Liver (tissue), 9 donors: ENCODE results near the gene BEND7. TPM values are rescaled to one million over a fixed set of nuclear protein-coding genes. Genes with fewer than 3 reads are reported as not detected.

Source experiments
- DNase-seq: peaks from one replicate; pipeline ENCODE4 v3.0.0-alpha.2; 2017; ENCODE audit warnings: low spot score
- H3K27ac ChIP-seq, 2 donors: one replicate each; pipeline ENCODE4 v1.7.0; 2013; ENCODE audit warnings: inconsistent platforms in 2 of 2, low read length in 2 of 2, control low read depth in 1 of 2, low read depth in 1 of 2, mild to moderate bottlenecking in 1 of 2
- H3K27me3 ChIP-seq, 4 donors: one replicate each; pipeline versions ENCODE4 v1.6.1 to v1.7.0; 2013; ENCODE audit warnings: low read length in 3 of 4, inconsistent platforms in 1 of 4, mild to moderate bottlenecking in 1 of 4, moderate library complexity in 1 of 4; ENCODE audit not compliant: control insufficient read depth in 4 of 4, insufficient read depth in 4 of 4
- H3K36me3 ChIP-seq, 4 donors: one replicate each; pipeline versions ENCODE4 v1.6.1 to v1.7.0; 2013; ENCODE audit warnings: low read length in 3 of 4, mild to moderate bottlenecking in 3 of 4, low read depth in 1 of 4, moderate library complexity in 1 of 4; ENCODE audit not compliant: control insufficient read depth in 4 of 4, insufficient read depth in 3 of 4
- H3K4me1 ChIP-seq, 4 donors: one replicate each; pipeline versions ENCODE4 v1.6.1 to v1.7.0; 2013; ENCODE audit warnings: low read length in 3 of 4, mild to moderate bottlenecking in 3 of 4, moderate library complexity in 1 of 4; ENCODE audit not compliant: control insufficient read depth in 4 of 4, insufficient read depth in 4 of 4
- H3K4me3 ChIP-seq, 3 donors: one replicate each; pipeline versions ENCODE4 v1.6.1 to v1.7.0; 2013; ENCODE audit warnings: low read length in 3 of 3, control low read depth in 1 of 3, low read depth in 1 of 3, mild to moderate bottlenecking in 1 of 3
- H3K9ac ChIP-seq, 2 donors: one replicate each; pipeline ENCODE4 v1.7.0; 2013; ENCODE audit warnings: low read length in 2 of 2, mild to moderate bottlenecking in 2 of 2, moderate library complexity in 2 of 2, control low read depth in 1 of 2, low read depth in 1 of 2
- H3K9me3 ChIP-seq, 4 donors: one replicate each; pipeline versions ENCODE4 v1.6.1 to v1.7.0; 2013; ENCODE audit warnings: low read length in 3 of 4; ENCODE audit not compliant: control insufficient read depth in 4 of 4
- ATF3 ChIP-seq: IDR thresholded peaks from 2 replicates; pipeline ENCODE4 v1.6.1; 2016; ENCODE audit warnings: antibody characterized with exemption
- JUND ChIP-seq, 2 donors: IDR thresholded peaks; 2 replicates each; pipeline ENCODE4 v1.6.1; 2016; ENCODE audit warnings: antibody characterized with exemption in 2 of 2
- NR2F2 ChIP-seq: IDR thresholded peaks from 2 replicates; pipeline ENCODE4 v1.6.1; 2016; ENCODE audit warnings: antibody characterized with exemption
- RAD21 ChIP-seq, 2 donors: IDR thresholded peaks; 2 replicates each; pipeline ENCODE4 v1.6.1; 2016; ENCODE audit warnings: antibody characterized with exemption in 2 of 2, mild to moderate bottlenecking in 2 of 2
- REST ChIP-seq: IDR thresholded peaks from 2 replicates; pipeline ENCODE4 v1.6.1; 2016; ENCODE audit warnings: antibody characterized with exemption, mild to moderate bottlenecking
- RXRA ChIP-seq, 2 donors: IDR thresholded peaks; 2 replicates each; pipeline ENCODE4 v1.6.1; 2017 to 2018; ENCODE audit warnings: antibody characterized with exemption in 2 of 2, mild to moderate bottlenecking in 1 of 2
- SP1 ChIP-seq: IDR thresholded peaks from 2 replicates; pipeline ENCODE4 v1.6.1; 2018; ENCODE audit warnings: antibody characterized with exemption, mild to moderate bottlenecking
- TAF1 ChIP-seq: conservative IDR thresholded peaks from 2 replicates; pipeline ENCODE4 v1.6.1; 2016; ENCODE audit warnings: antibody characterized with exemption, mild to moderate bottlenecking
- YY1 ChIP-seq: IDR thresholded peaks from 2 replicates; pipeline ENCODE4 v1.6.1; 2016; ENCODE audit warnings: antibody characterized with exemption, mild to moderate bottlenecking
- WGBS: extraction: QIAGEN DNeasy Blood & Tissue Kit; methylation state at CpG from one replicate; pipeline ENCODE4 v1.1.7; 2013; 5-methylcytosine and 5-hydroxymethylcytosine counted together
- polyA plus RNA-seq, 2 donors: library from polyadenylated mRNA; stranded (reverse) in 1 of 2; unstranded in 1 of 2; fragments of 200-250 nt in 1 of 2; fragments of >200 nt in 1 of 2; fragmentation: Nextera tagmentation in 1 of 2; extraction: Ambion mirVana in 1 of 2; gene quantifications; one replicate each; pipeline versions ENCODE4 v1.2.1 to v1.2.3, GENCODE V29; 2013 to 2015
- total RNA-seq, 2 donors: library from RNA; depleted of rRNA; stranded (reverse); fragments of >200 nt; gene quantifications; one replicate each; pipeline ENCODE4 v1.2.3, GENCODE V29; 2014
- TF ChIP-seq, protein P1 (sequence below): IDR thresholded peaks from 2 replicates; pipeline ENCODE4 v1.6.1; 2016; ENCODE audit warnings: antibody characterized with exemption
- TF ChIP-seq, protein P2 (sequence below): fragments of 150-350 bp; IDR thresholded peaks from 2 replicates; pipeline ENCODE4 v1.5.1; 2017; ENCODE audit warnings: improper control_type of control experiment, low read depth, low read length; ENCODE audit not compliant: missing input control
- donor health status: healthy.
- donor health status: healthy.
- donor health status: healthy.
- donor health status: healthy.
- donor health status: healthy.

Gene BEND7
- total and polyA plus RNA-seq, 4 donors = 4.1 to 10.1 (median 5.5) TPM

DNA sequence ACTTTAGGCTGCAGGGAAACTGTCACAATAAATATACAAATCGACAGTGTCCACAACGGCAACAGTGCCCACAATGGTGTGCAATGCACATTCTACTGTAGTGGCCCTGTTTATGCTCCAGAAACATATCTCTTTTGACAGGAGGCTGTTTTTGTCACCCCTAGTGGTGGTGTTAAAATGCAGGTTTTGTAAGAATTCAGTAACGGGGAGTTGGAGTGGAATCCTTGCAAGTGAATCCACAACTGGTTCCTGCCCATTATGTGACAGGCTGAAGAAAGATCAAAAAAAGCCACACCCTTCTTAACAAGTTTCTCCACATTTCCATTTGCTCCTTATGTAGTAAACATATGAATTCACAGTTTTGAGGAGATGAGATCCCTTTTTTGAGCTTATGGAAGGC, 58.5 kb downstream of the BEND7 start:
- no peak for TF ChIP-seq JUND (IDR thresholded peaks at IDR 0.05)
- no peak for TF ChIP-seq YY1
- TF ChIP-seq, protein P1, sequence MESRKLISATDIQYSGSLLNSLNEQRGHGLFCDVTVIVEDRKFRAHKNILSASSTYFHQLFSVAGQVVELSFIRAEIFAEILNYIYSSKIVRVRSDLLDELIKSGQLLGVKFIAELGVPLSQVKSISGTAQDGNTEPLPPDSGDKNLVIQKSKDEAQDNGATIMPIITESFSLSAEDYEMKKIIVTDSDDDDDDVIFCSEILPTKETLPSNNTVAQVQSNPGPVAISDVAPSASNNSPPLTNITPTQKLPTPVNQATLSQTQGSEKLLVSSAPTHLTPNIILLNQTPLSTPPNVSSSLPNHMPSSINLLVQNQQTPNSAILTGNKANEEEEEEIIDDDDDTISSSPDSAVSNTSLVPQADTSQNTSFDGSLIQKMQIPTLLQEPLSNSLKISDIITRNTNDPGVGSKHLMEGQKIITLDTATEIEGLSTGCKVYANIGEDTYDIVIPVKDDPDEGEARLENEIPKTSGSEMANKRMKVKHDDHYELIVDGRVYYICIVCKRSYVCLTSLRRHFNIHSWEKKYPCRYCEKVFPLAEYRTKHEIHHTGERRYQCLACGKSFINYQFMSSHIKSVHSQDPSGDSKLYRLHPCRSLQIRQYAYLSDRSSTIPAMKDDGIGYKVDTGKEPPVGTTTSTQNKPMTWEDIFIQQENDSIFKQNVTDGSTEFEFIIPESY = no peak
- TF ChIP-seq NR2F2 = no peak
- TF ChIP-seq, protein P2, sequence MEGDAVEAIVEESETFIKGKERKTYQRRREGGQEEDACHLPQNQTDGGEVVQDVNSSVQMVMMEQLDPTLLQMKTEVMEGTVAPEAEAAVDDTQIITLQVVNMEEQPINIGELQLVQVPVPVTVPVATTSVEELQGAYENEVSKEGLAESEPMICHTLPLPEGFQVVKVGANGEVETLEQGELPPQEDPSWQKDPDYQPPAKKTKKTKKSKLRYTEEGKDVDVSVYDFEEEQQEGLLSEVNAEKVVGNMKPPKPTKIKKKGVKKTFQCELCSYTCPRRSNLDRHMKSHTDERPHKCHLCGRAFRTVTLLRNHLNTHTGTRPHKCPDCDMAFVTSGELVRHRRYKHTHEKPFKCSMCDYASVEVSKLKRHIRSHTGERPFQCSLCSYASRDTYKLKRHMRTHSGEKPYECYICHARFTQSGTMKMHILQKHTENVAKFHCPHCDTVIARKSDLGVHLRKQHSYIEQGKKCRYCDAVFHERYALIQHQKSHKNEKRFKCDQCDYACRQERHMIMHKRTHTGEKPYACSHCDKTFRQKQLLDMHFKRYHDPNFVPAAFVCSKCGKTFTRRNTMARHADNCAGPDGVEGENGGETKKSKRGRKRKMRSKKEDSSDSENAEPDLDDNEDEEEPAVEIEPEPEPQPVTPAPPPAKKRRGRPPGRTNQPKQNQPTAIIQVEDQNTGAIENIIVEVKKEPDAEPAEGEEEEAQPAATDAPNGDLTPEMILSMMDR = no peak
- TF ChIP-seq ATF3 = no peak
- TF ChIP-seq REST = no peak
- no peak for TF ChIP-seq RAD21 (IDR thresholded peaks at IDR 0.05)
- TF ChIP-seq TAF1 = no peak
- no peak for TF ChIP-seq SP1
- no peak overlapping the region for H3K4me3 ChIP-seq
- no peaks in the 10 kb centered on the region for H3K4me1 ChIP-seq
- no peak for DNase-seq
- WGBS = 93% methylated on average over 3 of the region's 3 CpGs
- no peaks in the 10 kb centered on the region for H3K9me3 ChIP-seq
- H3K36me3 ChIP-seq = peaks cover 0 to 11% (median 3%) of the 10 kb centered on the region in 4 donors
- H3K27me3 ChIP-seq = no peaks in the 10 kb centered on the region
- no peak overlapping the region for H3K27ac ChIP-seq
- no peak overlapping the region for H3K9ac ChIP-seq

DNA sequence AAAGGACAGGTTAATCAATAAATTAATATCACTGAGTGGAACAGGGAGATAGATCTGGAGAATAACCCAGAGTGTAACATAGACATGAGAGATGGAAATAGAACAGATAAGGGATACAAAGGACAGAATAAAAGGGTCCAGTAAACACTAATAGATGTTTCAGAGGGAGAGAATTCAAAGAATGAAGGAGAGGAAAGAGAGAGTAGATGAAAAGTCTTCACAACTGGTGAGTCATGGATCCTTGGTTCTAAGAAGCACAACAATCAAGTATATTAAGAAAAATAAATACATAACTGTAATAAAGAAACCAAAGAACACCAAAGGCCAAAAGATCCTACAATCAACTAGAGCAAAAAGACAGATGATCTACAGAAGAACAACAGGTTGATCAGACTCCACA, 66.3 kb downstream of the BEND7 start:
- no peak overlapping the region for H3K9ac ChIP-seq
- peaks cover 0 to 4% (median 0%) of the 10 kb centered on the region in 4 donors for H3K36me3 ChIP-seq
- H3K4me3 ChIP-seq = no peak overlapping the region
- H3K27me3 ChIP-seq = no peaks in the 10 kb centered on the region
- no peaks in the 10 kb centered on the region for H3K4me1 ChIP-seq
- no peak for DNase-seq
- TF ChIP-seq RXRA (IDR thresholded peaks at IDR 0.05) = no peak
- TF ChIP-seq SP1 = no peak
- TF ChIP-seq RAD21 (IDR thresholded peaks at IDR 0.05) = no peak
- TF ChIP-seq YY1 = no peak
- TF ChIP-seq NR2F2 = no peak
- no peak overlapping the region for H3K27ac ChIP-seq
- H3K9me3 ChIP-seq = no peaks in the 10 kb centered on the region
